Right lung (tissue), 5 donors: ENCODE data around the gene MC4R. TPM values are rescaled to one million over a fixed set of nuclear protein-coding genes. Genes with fewer than 3 reads are reported as not detected.

Source experiments
- DNase-seq, 2 donors: peaks; one replicate each; pipeline ENCODE4 v3.0.0-alpha.2; 2013
- polyA plus RNA-seq, 5 donors: library from polyadenylated mRNA; unstranded; fragments of 120-200 nt; gene quantifications; one replicate each; pipeline versions ENCODE4 v1.2.1 to v1.2.3, GENCODE V29; 2013; ENCODE audit warnings: inconsistent platforms in 1 of 5, low replicate concordance in 1 of 5; ENCODE audit not compliant: insufficient read length in 5 of 5, insufficient read depth in 1 of 5

Gene MC4R
- polyA plus RNA-seq, 5 donors, result 0.45 to 1.1 (median 0.87) TPM

DNA sequence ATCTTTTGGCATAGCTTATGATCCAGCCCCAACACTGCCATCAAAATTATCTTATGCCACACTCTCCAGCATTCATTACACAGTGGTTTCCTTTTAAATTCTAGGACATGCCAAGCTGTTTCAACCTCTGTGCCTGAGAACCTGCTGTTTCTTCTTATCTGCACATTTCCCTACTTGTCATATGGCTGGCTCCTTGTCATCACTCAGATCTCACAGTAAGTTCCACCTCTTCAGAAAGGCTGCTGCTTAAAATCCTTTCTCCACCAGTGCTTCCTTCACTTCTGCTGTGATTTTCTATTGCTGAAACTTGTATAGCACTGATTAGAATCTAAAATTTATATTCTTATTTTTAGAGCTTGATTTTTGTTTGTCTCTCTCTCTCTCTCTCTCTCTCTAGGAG lies 43.4 kb downstream of the MC4R start:
- DNase-seq, result no peak

DNA sequence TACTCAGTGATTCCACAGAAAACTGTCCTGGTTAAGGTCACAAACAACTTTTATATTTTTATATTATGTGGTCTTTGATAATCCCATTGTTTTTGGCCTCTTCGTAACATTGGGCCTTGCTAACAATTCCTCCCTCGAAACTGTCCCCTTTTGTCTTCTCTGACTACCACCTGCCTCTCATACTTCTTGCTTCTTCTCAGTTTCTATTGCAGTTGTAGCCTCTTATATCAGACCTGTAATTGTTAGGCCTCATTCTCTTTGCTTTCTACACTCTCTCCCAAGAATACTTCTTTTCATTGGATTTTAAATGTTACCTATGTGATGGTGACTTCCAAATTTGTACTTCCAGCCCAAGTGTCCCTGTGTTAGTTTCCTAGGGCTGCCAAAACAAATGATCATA lies 44.7 kb downstream of the MC4R start:
- no peak for DNase-seq

DNA sequence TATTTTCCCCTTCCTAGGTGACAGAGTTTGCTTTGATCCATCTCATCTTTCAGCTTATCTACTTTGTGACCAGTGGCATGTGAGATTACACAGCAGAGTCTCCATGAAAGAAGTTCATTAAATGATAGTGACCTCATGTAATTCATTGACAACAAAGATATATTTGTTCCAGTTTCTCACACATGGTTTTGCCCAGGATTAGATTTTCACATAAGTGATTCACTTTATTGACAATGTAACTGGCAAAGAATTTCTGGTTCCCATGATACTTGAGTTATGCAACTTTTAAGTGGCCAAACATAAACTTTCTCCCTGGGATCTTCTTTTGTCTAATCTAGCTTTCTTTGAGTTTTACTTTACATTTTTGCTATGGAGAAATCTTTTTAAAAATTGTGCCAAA lies 50.0 kb downstream of the MC4R start:
- DNase-seq, result no peak
